Right ventricle myocardium inferior (tissue), 1 donor: ENCODE results near the gene NFATC3. TPM values are rescaled to one million over a fixed set of nuclear protein-coding genes. Genes with fewer than 3 reads are reported as not detected.
A peak's percentile ranks its signal among the peaks of the same experiment; 100 is the strongest.

ENCODE experiments used
- ATAC-seq: fragments of 200-7000 bp; cut with Tn5 transposase; one replicate; pipeline ENCODE4 v1.9.1; 2020; ENCODE audit warnings: mild to moderate bottlenecking, moderate library complexity
- DNase-seq: peaks from one replicate; pipeline ENCODE4 v3.0.0; 2021; ENCODE audit errors: missing footprints
- intact Hi-C: fragments of 100-400 bp; cut with DNase I; formaldehyde crosslinking; loops from one replicate; pipeline ENCODE4 v1.11.0; 2022
- total RNA-seq: library from RNA; stranded (reverse); fragmentation: NEBNext Ultra II Directional; extraction: Animal tissue kit (Norgen Biotek cat#: 25700); gene quantifications from one replicate; pipeline ENCODE4 v1.2.1, GENCODE V29; 2021
- donor health status: DM: no; HTN: yes; CAD: no; lungs with severe emphysema.

Gene NFATC3
- total RNA-seq, 1 donor from 2014 or later = 23.7 TPM

GRCh38 chr16:68233835-68234187, 148.6 kb downstream of the NFATC3 start:
- ATAC-seq (no peak), DNase-seq (no peak)
- intact Hi-C loops = no loop called here

DNA sequence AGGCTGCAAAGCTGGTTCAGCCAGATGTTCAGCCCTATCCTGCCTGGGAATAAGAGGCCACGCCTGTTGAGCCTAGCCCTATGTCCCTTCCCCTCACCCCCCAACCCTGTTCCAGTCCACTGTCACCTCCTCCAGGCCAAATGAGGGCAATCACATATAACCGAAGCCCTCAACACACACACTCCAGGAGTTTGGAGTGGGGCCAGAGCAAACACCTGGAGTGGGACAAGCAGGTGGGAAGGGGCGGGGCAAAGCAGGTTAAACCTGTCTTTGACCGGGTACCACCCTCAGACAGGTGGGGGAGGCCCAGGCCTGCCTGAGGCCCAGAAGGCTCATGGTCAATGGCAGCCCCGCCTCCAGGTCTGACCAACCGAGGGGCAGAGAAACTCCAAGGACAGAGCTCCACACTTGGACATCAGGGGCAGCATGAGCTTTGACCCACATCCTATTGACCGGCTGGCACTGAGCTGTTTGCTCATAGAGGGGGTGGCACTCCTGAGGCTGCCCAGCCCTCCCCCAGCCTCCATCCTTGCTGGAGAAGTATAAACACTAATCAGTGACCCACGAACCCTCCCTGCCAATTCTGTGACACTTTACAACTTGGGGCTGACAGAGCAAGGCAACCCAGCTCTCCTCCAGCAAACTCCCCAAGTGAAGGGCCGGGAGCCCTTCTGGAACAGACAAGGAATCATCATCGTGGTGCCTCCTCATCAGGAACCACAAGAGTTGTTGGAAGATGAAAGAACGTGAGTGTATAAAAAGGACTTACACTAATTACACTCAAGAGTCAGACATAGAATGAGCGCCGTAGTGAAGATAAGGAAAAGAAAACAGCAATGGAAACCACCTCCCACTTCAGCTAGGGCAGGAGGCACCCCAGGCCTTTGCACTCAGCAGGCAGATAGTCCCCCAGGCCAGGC, 149.3 kb downstream of the NFATC3 start:
- no peak for DNase-seq
- no peak for ATAC-seq
- intact Hi-C loops = no loop called here

DNA sequence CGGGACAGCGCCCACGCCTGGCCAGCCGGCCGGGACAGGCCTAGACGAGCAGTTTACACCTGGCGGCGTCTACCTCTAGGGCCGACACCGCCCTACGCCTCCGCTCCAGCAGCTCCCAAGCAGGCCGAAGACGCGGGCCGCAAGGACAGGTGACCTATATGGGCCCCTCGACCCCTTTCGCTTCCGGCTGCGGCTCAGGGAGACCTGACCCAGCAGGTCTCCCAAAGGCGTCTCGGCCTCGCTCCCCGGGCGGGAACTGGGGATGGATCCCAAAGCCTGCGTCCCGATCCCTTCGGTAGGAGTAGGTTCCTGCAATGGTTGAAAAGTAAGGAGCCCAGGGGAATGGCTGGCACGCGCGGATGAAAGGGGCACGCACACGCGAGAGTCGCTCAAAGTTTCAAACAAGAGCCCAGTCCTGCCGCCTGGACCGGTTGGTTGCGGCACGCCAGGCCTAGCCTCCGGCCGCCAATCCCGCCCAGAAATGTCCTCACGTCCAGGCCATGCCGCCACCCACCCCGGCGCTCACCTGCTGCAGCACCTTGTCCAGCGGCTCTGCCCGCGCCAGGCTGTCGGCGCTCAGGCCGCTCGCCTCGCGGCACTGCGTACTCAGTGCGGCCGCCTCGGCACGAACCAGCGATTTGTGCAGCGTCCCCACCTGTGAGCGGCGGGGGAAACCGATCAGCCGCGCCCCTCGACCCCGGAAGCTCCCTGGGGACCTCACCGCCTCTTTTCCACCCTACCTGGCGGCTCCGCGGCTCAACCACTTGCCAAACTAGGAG, 150.1 kb downstream of the NFATC3 start:
- DNase-seq (peak; percentile 66), ATAC-seq (no peak)
- intact Hi-C loops = no loop called here

GRCh38 chr16:68235887-68236136, 150.6 kb downstream of the NFATC3 start, which contains the start of gene ESRP2:
Gene ESRP2 (minus strand): TSS chr16:68236127. CDS start chr16:68236045, 82 bp downstream.
- ATAC-seq (no peak), DNase-seq (no peak)
- intact Hi-C loops = no loop called here

- DNase-seq (no peak), ATAC-seq (no peak)
- intact Hi-C loops = no loop called here
Observed at GRCh38 chr16:68236137-68236825, 151.1 kb downstream of the NFATC3 start.

DNA sequence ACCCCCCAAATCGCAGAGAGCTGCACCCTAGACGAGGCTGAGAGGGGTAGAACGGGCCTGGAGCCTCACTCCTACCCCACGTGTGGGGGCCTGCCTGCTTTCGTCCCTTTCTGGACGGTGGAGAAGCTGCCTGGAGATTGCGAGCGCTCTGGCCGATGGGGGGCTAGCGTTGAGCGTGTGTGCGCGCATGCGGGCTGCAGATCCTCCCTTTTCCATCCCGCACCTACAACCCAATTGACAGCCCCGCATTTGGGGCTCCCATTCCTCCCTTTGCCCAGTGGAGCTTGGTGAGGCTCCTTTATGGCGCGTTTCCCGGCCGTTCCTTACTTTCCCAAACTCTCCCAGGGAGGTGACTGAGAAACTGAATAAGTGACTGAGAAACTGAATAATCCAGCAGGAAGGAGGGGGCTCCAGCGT, 151.7 kb downstream of the NFATC3 start:
- intact Hi-C loops = no loop called here
- DNase-seq (no peak), ATAC-seq (no peak)

- ATAC-seq = peak; percentile 95
Observed at GRCh38 chr16:68237243-68238028, 152.3 kb downstream of the NFATC3 start.

DNA sequence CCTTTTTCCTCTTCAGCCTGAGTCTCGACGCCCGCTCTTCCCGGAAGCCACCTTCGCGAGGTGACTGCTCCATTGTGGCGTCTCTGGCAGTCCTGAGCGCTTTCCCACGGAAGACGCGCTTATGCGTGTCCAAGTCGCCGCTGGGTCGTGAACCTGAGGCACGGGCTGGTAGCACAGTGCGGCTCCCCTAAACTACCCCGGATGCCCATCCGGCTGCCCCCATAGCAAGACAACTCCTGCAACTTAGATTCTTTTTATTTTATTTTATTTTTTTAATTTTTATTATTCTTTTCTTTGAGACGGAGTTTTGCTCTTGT, 152.8 kb downstream of the NFATC3 start:
- intact Hi-C loops = loop anchor here (2.0 kb wide), 1 partner anchor 21 kb away; no protein-coding TSS in a partner anchor
- DNase-seq = peak; percentile 78
- ATAC-seq = no peak

More at GRCh38 chr16:68237243-68238028, 152.3 kb downstream of the NFATC3 start:
- intact Hi-C loops = loop anchor here (2.0 kb wide), 1 partner anchor 21 kb away; no protein-coding TSS in a partner anchor
- DNase-seq = peak; percentile 98

DNA sequence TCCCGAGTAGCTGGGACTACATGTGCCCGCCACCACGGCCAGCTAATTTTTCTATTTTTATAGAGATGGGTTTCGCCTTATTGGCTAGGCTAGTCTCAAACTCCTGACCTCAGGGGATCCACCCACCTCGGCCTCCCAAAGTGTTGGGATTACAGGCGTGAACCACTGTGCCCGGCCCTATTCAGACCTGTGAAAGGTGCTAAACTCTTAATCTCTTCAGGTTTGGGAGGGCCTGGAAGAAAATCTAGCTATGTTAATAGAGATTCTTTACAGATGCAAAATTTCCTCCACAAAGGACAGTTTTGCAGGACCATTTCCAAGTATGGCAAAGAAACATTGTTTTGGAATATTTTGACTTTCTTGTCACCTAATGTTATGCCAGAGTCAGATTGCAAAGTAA, 156.9 kb downstream of the NFATC3 start:
- intact Hi-C loops = no loop called here
- no peak for DNase-seq

DNA sequence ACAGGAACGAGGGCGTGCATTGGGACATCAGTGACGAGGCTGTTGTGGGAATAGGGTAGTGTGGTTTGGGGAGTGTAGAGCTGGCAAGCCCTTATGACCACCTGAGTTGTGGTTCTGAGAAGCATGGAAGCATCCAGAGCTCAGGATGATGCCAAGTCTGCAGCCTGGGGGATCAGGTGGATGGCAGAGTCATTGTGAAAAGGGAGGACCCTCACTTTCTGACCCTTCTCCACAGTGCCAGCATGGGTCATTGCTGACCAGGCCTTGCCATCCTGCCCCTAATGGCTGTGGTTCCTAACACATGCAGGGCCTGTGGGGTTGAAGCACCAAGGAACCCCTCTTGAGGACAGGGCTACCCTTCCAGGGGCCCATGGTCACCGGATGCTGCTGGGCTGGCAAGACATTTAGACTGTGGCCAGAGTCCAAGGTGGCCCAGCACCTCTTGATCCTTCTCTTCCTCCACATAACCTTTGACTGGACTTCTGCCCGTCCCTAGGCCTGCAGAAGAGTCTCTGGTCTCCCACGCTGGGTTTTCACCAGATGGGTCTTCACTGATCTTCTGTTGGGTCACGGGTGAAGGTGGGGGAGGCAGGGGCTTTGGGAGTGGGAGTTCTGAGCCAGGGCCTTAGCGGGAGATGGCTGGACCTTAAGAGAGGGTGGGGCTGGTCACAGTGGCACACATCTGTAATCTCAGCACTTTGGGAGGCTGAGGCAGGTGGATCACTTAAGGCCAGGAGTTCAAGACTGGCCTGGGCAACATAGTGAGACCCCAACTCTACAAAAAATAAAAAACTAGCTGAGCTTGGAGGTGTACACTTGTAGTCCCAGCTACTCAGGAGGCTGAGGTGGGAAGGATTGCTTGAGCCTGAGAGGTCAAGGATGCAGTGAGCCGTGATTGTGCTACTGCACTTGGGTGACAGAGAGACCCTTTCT, 158.0 kb downstream of the NFATC3 start:
- intact Hi-C loops = no loop called here
- ATAC-seq = no peak
- no peak for DNase-seq

More for the DNA sequence above, 156.9 kb downstream of the NFATC3 start:
- ATAC-seq = no peak

- no peak for ATAC-seq
- intact Hi-C loops = no loop called here
Observed at GRCh38 chr16:68244481-68244902, 159.3 kb downstream of the NFATC3 start.

DNA sequence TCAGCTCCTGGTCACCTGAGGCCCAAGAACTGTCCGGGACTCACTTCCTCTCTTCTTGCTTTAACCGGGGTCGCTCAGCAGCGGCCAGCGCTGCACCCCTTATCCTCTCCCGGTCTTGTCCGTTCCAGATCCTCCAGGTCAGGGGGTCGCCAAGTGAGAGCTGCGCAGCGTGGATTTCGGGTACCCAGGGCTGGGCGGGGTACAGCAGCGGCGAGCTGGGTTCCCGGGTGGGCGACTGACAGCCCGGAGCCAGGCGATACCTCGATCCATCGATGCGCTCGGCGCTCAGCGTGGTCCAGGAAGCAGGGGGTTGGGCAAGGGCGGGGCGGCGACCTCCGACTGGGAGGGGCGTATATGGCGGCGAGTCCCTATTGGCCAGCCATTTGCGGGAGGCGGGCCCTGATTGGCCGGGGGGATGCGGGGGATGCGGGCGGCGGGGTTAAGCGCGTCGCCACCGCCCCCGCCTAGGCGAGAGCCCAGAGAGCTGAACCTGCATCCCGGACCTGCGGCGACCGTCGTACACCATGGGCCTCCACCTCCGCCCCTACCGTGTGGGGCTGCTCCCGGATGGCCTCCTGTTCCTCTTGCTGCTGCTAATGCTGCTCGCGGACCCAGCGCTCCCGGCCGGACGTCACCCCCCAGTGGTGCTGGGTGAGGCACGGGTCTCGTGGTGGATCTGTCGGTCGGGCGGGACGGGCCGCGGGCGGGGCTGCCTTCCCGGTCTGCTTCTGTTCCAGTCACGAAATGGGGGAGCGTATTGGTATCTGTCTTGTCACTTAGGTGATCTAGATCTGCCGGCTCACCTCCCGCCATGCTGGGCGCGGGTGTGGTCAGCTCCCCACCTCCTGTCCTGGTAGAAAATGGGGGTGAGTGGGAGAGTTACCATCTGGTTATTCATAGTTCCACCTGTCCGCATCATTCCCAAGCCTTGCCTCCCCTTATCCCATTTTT, 160.0 kb downstream of the NFATC3 start, which contains the start of gene PLA2G15:
TSS of gene PLA2G15 (plus strand) at position 471 of the 951 bp plus-strand sequence. CDS start at position 525, 54 bp downstream.
- intact Hi-C loops = loop anchor here (5.0 kb wide), 1 partner anchor 67 kb away; the partner anchor contains the start of genes PRMT7 and SLC7A6OS
- peak; percentile 98 for DNase-seq

More at GRCh38 chr16:68244481-68244902, 159.3 kb downstream of the NFATC3 start:
- no peak for DNase-seq

GRCh38 chr16:68246121-68246520, 161.0 kb downstream of the NFATC3 start:
- ATAC-seq = no peak
- intact Hi-C loops = loop anchor here (5.0 kb wide), 1 partner anchor 66 kb away; the partner anchor contains the start of genes PRMT7 and SLC7A6OS
- DNase-seq = no peak

More for the DNA sequence above, 160.0 kb downstream of the NFATC3 start, which contains the start of gene PLA2G15:
- ATAC-seq = peak; percentile 96

DNA sequence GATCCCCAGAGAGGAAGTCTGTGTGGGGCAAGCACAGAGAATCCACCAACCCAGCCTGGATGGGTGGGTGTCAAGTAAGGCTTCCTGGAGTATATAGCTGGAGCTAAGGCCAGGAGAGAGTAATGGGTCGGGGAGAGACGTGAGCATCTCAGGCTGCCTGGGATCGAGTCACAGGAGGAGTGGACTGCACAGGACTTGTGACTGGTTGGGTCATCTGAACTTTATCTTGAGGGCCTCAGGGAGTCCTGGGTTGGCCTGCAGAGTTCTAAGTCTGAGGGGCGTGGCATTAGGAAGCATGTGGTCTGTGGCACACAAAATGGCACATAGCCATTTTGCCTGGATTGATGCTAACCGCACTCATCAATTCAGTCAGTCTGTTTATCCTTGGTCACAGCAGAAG, 161.5 kb downstream of the NFATC3 start:
- ATAC-seq = no peak
- intact Hi-C loops = loop anchor here (5.0 kb wide), 1 partner anchor 66 kb away; the partner anchor contains the start of genes PRMT7 and SLC7A6OS
- no peak for DNase-seq

DNA sequence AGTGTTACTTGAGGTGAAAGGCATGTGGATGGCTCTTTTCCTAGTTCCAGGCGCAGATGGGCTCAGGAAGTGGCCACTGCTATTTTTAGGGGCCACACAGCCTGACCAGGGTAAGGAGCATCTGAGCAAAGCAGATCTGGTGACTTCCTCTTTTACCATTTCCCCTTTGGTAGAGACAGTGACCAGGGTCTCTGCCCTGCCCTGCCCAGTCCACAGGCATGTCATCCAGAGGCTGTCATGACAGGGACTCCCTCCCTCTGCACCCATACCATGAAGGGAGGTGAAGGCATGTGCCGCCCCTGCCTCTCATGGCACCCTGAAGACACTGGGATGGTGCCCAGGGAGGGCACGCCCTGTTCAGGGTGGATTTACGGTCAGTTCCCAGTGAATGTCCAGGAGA, 162.2 kb downstream of the NFATC3 start:
- intact Hi-C loops = loop anchor here (5.0 kb wide), 1 partner anchor 65 kb away; the partner anchor contains the start of genes PRMT7 and SLC7A6OS
- DNase-seq = no peak
- peak; percentile 26 for ATAC-seq

DNA sequence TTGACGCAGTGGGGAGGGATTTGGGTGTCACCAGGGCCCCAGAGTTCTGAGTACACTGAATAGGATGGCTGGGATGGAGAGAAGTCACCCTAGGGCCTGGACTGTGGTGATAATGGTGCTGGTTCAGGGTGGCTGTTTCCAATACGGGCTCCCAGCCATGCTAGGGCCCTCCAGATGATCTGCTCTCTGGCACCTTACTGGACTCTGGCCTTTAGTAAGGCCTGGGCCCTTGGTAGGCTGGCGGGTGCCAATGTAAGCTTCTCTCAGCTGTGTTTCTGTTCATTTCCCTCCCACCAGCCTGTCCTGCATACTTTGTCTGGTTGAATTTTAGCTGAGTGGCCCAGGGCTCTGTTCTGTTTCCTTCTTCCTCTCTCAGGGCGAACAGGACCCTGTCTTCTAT, 162.8 kb downstream of the NFATC3 start:
- ATAC-seq = no peak
- intact Hi-C loops = loop anchor here (5.0 kb wide), 1 partner anchor 64 kb away; the partner anchor contains the start of genes PRMT7 and SLC7A6OS
- DNase-seq = no peak
